B cell (primary cell): ENCODE results near the gene DNAJA2. TPM values are rescaled to one million over a fixed set of nuclear protein-coding genes. Genes with fewer than 3 reads are reported as not detected.
A peak's percentile ranks its signal among the peaks of the same experiment; 100 is the strongest.

Source experiments
- ATAC-seq: fragments of 200-7000 bp; cut with Tn5 transposase; one replicate; pipeline ENCODE4 v1.10.0; 2021; ENCODE audit warnings: low read depth, mild to moderate bottlenecking, moderate number of reproducible peaks, moderate library complexity
- CTCF ChIA-PET: fragments of 350-600 bp; sonication (Branson Sonifier 250); formaldehyde crosslinking; loops from one replicate; lab custom pipeline; 2021; ENCODE audit warnings: antibody characterized with exemption, inconsistent platforms; lab: Charles Lee
- POLR2A ChIA-PET: fragments of 350-600 bp; sonication (Branson Sonifier 250); formaldehyde crosslinking; loops from one replicate; lab custom pipeline; 2021; ENCODE audit warnings: antibody characterized with exemption; lab: Charles Lee
- DNase-seq: peaks from one replicate; pipeline ENCODE4 v3.0.0; 2013
- H2AFZ ChIP-seq: 2 replicates; pipeline ENCODE4 v1.6.1; 2012; ENCODE audit warnings: mild to moderate bottlenecking, low read depth, low read length; ENCODE audit not compliant: insufficient read depth, poor library complexity, severe bottlenecking
- H3K27ac ChIP-seq, 2 donors: 1 replicate in 1 of 2; 2 replicates in 1 of 2; pipeline ENCODE4 v1.5.1; 2012 to 2013; ENCODE audit warnings: low read length in 2 of 2, mild to moderate bottlenecking in 2 of 2, moderate library complexity in 1 of 2
- H3K27me3 ChIP-seq, 4 experiments: fragments of 200-600 bp in 1 of 4; sonication (generic) in 1 of 4; replicated peaks in 1 of 4; 1 replicate in 2 of 4; 2 replicates in 2 of 4; pipeline versions ENCODE4 v1.6.1 to v1.7.0; 2013 to 2016; ENCODE audit warnings: low read length in 3 of 4, mild to moderate bottlenecking in 2 of 4, mixed read lengths in 1 of 4, moderate library complexity in 1 of 4; ENCODE audit not compliant: insufficient read depth in 4 of 4, control insufficient read depth in 3 of 4; ENCODE audit errors: control extremely low read depth in 1 of 4
- H3K36me3 ChIP-seq, 2 experiments: replicated peaks in 1 of 2; 1 replicate in 1 of 2; 2 replicates in 1 of 2; pipeline versions ENCODE4 v1.6.1 to v1.7.1; 2013; ENCODE audit warnings: low read length in 1 of 2; ENCODE audit not compliant: insufficient read depth in 2 of 2, control insufficient read depth in 1 of 2; ENCODE audit errors: control extremely low read depth in 1 of 2, extremely low read depth in 1 of 2
- H3K4me1 ChIP-seq, 2 donors: fragments of 200-600 bp in 1 of 2; sonication (generic) in 1 of 2; 1 replicate in 1 of 2; 2 replicates in 1 of 2; pipeline versions ENCODE4 v1.5.1 to v1.6.1; 2013 to 2017; ENCODE audit warnings: low read length in 2 of 2; ENCODE audit not compliant: control insufficient read depth in 2 of 2, insufficient read depth in 2 of 2
- H3K4me2 ChIP-seq: replicated peaks from 2 replicates; pipeline ENCODE3; 2012; ENCODE audit warnings: mild to moderate bottlenecking, low read depth, low read length; ENCODE audit not compliant: poor library complexity, severe bottlenecking
- H3K4me3 ChIP-seq, 5 experiments: fragments of 200-600 bp in 1 of 5; sonication (generic) in 1 of 5; 1 replicate in 3 of 5; 2 replicates in 2 of 5; pipeline versions ENCODE4 v1.5.1 to v1.7.0; 2011 to 2016; ENCODE audit warnings: low read length in 4 of 5, mild to moderate bottlenecking in 4 of 5, low read depth in 2 of 5, control low read depth in 1 of 5, moderate library complexity in 1 of 5; ENCODE audit not compliant: insufficient read depth in 1 of 5; ENCODE audit errors: control extremely low read depth in 1 of 5, extremely low read depth in 1 of 5
- H3K79me2 ChIP-seq: fragments of 200-600 bp; sonication (generic); one replicate; pipeline ENCODE4 v1.6.0; 2016; ENCODE audit warnings: low read length; ENCODE audit not compliant: control insufficient read depth, insufficient read depth
- H3K9ac ChIP-seq: fragments of 200-600 bp; sonication (generic); 2 replicates; pipeline ENCODE4 v1.6.1; 2017; ENCODE audit warnings: mild to moderate bottlenecking, low read length, moderate library complexity
- H3K9me3 ChIP-seq, 3 donors: one replicate each; pipeline versions ENCODE4 v1.6.1 to v1.7.1; 2013; ENCODE audit warnings: low read length in 2 of 3; ENCODE audit not compliant: control insufficient read depth in 2 of 3, insufficient read depth in 1 of 3; ENCODE audit errors: control extremely low read depth in 1 of 3
- H4K20me1 ChIP-seq: 2 replicates; pipeline ENCODE4 v1.6.0; 2012; ENCODE audit warnings: mild to moderate bottlenecking, low read length; ENCODE audit not compliant: insufficient read depth, control insufficient read depth, poor library complexity, severe bottlenecking
- H3K27ac Mint-ChIP-seq: one replicate; pipeline ENCODE4 v1.8.0; 2021; ENCODE audit warnings: mixed read lengths
- H3K27me3 Mint-ChIP-seq: one replicate; pipeline ENCODE4 v1.8.0; 2021; ENCODE audit warnings: mixed read lengths
- H3K4me1 Mint-ChIP-seq: one replicate; pipeline ENCODE4 v1.8.0; 2021; ENCODE audit warnings: mixed read lengths
- H3K4me3 Mint-ChIP-seq: one replicate; pipeline ENCODE4 v1.8.0; 2021; ENCODE audit warnings: mixed read lengths
- H3K9me3 Mint-ChIP-seq: one replicate; pipeline ENCODE4 v1.8.0; 2022; ENCODE audit warnings: mixed read lengths; ENCODE audit not compliant: insufficient read depth
- CTCF ChIP-seq: fragments of 200-600 bp; IDR thresholded peaks from one replicate; pipeline ENCODE4 v1.8.0; 2022; ENCODE audit warnings: antibody characterized with exemption, mild to moderate bottlenecking
- EZH2 ChIP-seq: IDR thresholded peaks from 2 replicates; pipeline ENCODE4 v1.6.1; 2012; ENCODE audit warnings: borderline replicate concordance, low read depth, mild to moderate bottlenecking, moderate library complexity, low read length; ENCODE audit not compliant: insufficient read depth, poor library complexity, severe bottlenecking
- WGBS: methylation state at CpG from one replicate; pipeline ENCODE4 v1.1.5; 2013; ENCODE audit warnings: missing lambda C conversion rate; ENCODE audit not compliant: insufficient coverage; 5-methylcytosine and 5-hydroxymethylcytosine counted together
- intact Hi-C: fragments of 100-400 bp; cut with micrococcal nuclease; formaldehyde crosslinking; loops from one replicate; pipeline ENCODE4 v1.10.0; 2022
- polyA plus RNA-seq: library from polyadenylated mRNA; depleted of rRNA; stranded (reverse); fragments of >200 nt; gene quantifications from 2 replicates; pipeline ENCODE4 v1.2.3, GENCODE V29; 2012
- total RNA-seq, 2 donors: library from RNA; stranded (reverse); fragments of 120-200 nt in 1 of 2; gene quantifications; 1 replicate in 1 of 2; 2 replicates in 1 of 2; pipeline versions ENCODE4 v1.2.3 to v1.2.4, GENCODE V29; 2013 to 2022

DNAJA2 gene
- total and polyA plus RNA-seq, 2 donors (not counting 1 experiment from before 2014, with no cell fraction given): 8.8 to 57.0 TPM

GRCh38 chr16:46932802-46933201 lies 40.7 kb downstream of the DNAJA2 start:
- H4K20me1 ChIP-seq: no peaks in the 10 kb centered on the region
- H3K27me3 ChIP-seq: no peaks in the 10 kb centered on the region
- no peaks in the 10 kb centered on the region for H3K9me3 ChIP-seq
- peak; percentile 71 for DNase-seq
- Mint-ChIP-seq H3K27ac (peak overlapping the region; percentile 43), H3K27me3 (no peaks in the 10 kb centered on the region), H3K4me3 (peak overlapping the region; percentile 55), H3K4me1 (peaks cover 7% of the 10 kb centered on the region), H3K9me3 (no peaks in the 10 kb centered on the region)
- H3K4me2 ChIP-seq: peak overlapping the region; percentile 59
- intact Hi-C loops: loop anchor here (5.0 kb wide), 1 partner anchor 209 kb away; the partner anchor contains the start of gene NETO2
- peak overlapping the region; percentile 43 for H2AFZ ChIP-seq
- peaks cover 0 to 6% of the 10 kb centered on the region in 2 experiments for H3K36me3 ChIP-seq
- peak; percentile 81 for ATAC-seq
- peaks cover 5 to 18% of the 10 kb centered on the region in 2 donors for H3K4me1 ChIP-seq
- CTCF ChIA-PET: interaction anchor here (1.0 to 10.6 kb wide), 3 partner anchors 15 to 209 kb away, joined by 4 to 118 read pairs (median 4); no protein-coding TSS in a partner anchor
- POLR2A ChIA-PET: no interaction called here
- 0% methylated on average over 6 of the region's 7 CpGs for WGBS
- H3K27ac ChIP-seq: no peak overlapping the region
- H3K9ac ChIP-seq: no peak overlapping the region
- no peaks in the 10 kb centered on the region for H3K79me2 ChIP-seq
- no peak overlapping the region for H3K4me3 ChIP-seq
- TF ChIP-seq CTCF: no peak
- no peak for TF ChIP-seq EZH2

- H4K20me1 ChIP-seq: no peaks in the 10 kb centered on the region
- H3K27me3 ChIP-seq: no peaks in the 10 kb centered on the region
- H3K36me3 ChIP-seq: peaks cover 0 to 9% of the 10 kb centered on the region in 2 experiments
- no peak overlapping the region for H3K9ac ChIP-seq
- DNase-seq (no peak), ATAC-seq (no peak)
- H3K27ac ChIP-seq: no peak overlapping the region
- no peaks in the 10 kb centered on the region for H3K79me2 ChIP-seq
- Mint-ChIP-seq H3K27me3 (no peaks in the 10 kb centered on the region), H3K9me3 (no peaks in the 10 kb centered on the region), H3K27ac (no peak overlapping the region), H3K4me1 (peaks cover 7% of the 10 kb centered on the region), H3K4me3 (no peak overlapping the region)
- ChIA-PET POLR2A (interaction anchor here (1.4 kb wide), 1 partner anchor 78 kb away, joined by 3 read pairs; no protein-coding TSS in a partner anchor), CTCF (interaction anchor here (0.6 to 10.6 kb wide), 17 partner anchors 13 to 1234 kb away, joined by 3 to 118 read pairs (median 4); partner anchors contain the start of gene GPT2)
- no peak overlapping the region for H3K4me2 ChIP-seq
- 92% methylated on average over 7 of the region's 8 CpGs for WGBS
- H3K4me3 ChIP-seq: no peak overlapping the region
- no peaks in the 10 kb centered on the region for H3K9me3 ChIP-seq
- TF ChIP-seq CTCF: no peak
- TF ChIP-seq EZH2: no peak
- intact Hi-C loops: loop anchor here (5.0 kb wide), 1 partner anchor 211 kb away; the partner anchor contains the start of gene NETO2
- H2AFZ ChIP-seq: no peak overlapping the region
- H3K4me1 ChIP-seq: peaks cover 5 to 18% of the 10 kb centered on the region in 2 donors
These were observed 42.6 kb downstream of the DNAJA2 start for GRCh38 chr16:46930861-46931260.
